Superior temporal gyrus (tissue), 1 donor: ENCODE measurements around the gene SCAI.
"Not testable (repeated sequence)": the region's sequence is repeated elsewhere in the genome, so short reads cannot be mapped to it uniquely, and the experiment has no call there.

Experiments used
- DNase-seq: peaks from one replicate; pipeline ENCODE4 v3.0.0-alpha.2; 2016; ENCODE audit errors: extremely low spot score

SCAI gene

GRCh38 chr9:125143377-125144090 is at the start of gene SCAI:
SCAI (minus strand) TSS chr9:125143528; CDS start chr9:125143437, 91 bp downstream.
- DNase-seq, result peak; percentile 99

- no peak for DNase-seq
Measured at GRCh38 chr9:125190361-125190801, 47.1 kb upstream of the SCAI start.

- DNase-seq, result peak; percentile 97
Measured at GRCh38 chr9:125189361-125190289, 46.3 kb upstream of the SCAI start, which contains the start of gene PPP6C. PPP6C (minus strand) TSS chr9:125189803; CDS start chr9:125189718, 85 bp downstream.

GRCh38 chr9:125189011-125189360 is 45.7 kb upstream of the SCAI start:
- no peak for DNase-seq

- no peak for DNase-seq
Measured at GRCh38 chr9:125183561-125183960, 40.2 kb upstream of the SCAI start.

- DNase-seq, result no peak
Measured at GRCh38 chr9:125183054-125183453, 39.7 kb upstream of the SCAI start.

GRCh38 chr9:125181756-125182155 is 38.4 kb upstream of the SCAI start:
- not testable (repeated sequence) for DNase-seq

- no peak for DNase-seq
Measured at GRCh38 chr9:125180876-125181275, 37.5 kb upstream of the SCAI start.

- DNase-seq, result not testable (repeated sequence)
Measured at GRCh38 chr9:125179776-125180175, 36.4 kb upstream of the SCAI start.

- no peak for DNase-seq
Measured at GRCh38 chr9:125177888-125178287, 34.6 kb upstream of the SCAI start.

GRCh38 chr9:125176636-125177035 is 33.3 kb upstream of the SCAI start:
- no peak for DNase-seq

- DNase-seq, result no peak
Measured at GRCh38 chr9:125172031-125172755, 28.9 kb upstream of the SCAI start.

- DNase-seq, result no peak
Measured at GRCh38 chr9:125169895-125170294, 26.6 kb upstream of the SCAI start.

- no peak for DNase-seq
Measured at GRCh38 chr9:125166762-125167161, 23.4 kb upstream of the SCAI start.

- DNase-seq, result not testable (repeated sequence)
Measured at GRCh38 chr9:125162891-125163290, 19.6 kb upstream of the SCAI start.

GRCh38 chr9:125161284-125161918 is 18.1 kb upstream of the SCAI start:
- DNase-seq, result no peak

GRCh38 chr9:125160750-125161149 is 17.4 kb upstream of the SCAI start:
- DNase-seq, result no peak

GRCh38 chr9:125156551-125156950 is 13.2 kb upstream of the SCAI start:
- no peak for DNase-seq

- no peak for DNase-seq
Measured at GRCh38 chr9:125153712-125154367, 10.5 kb upstream of the SCAI start.

- no peak for DNase-seq
Measured at GRCh38 chr9:125151730-125152129, 8.4 kb upstream of the SCAI start.
